MG63 (cell line): Measurements from ENCODE around the gene RGR. TPM values are rescaled to one million over a fixed set of nuclear protein-coding genes. Genes with fewer than 3 reads are reported as not detected.
"Not testable (repeated sequence)": the region's sequence is repeated elsewhere in the genome, so short reads cannot be mapped to it uniquely, and the experiment has no call there.

ENCODE experiments used
- DNase-seq: peaks from one replicate; pipeline ENCODE4 v3.0.0-alpha.2; 2020
- H3K27me3 ChIP-seq: fragments of 250-450 bp; sonication (Bioruptor Pico); 2 replicates; pipeline ENCODE4 v1.5.1; 2020; ENCODE audit warnings: mild to moderate bottlenecking, moderate library complexity
- H3K36me3 ChIP-seq: fragments of 250-450 bp; sonication (Bioruptor Pico); 2 replicates; pipeline ENCODE4 v1.5.1; 2020; ENCODE audit warnings: mild to moderate bottlenecking, moderate library complexity
- H3K4me3 ChIP-seq: fragments of 250-450 bp; sonication (Bioruptor Pico); 2 replicates; pipeline ENCODE4 v1.5.1; 2020; ENCODE audit warnings: mild to moderate bottlenecking, moderate library complexity
- H3K9me3 ChIP-seq: fragments of 250-450 bp; sonication (Bioruptor Pico); 2 replicates; pipeline ENCODE4 v1.5.1; 2020; ENCODE audit warnings: mild to moderate bottlenecking, moderate library complexity
- total RNA-seq: library from RNA; depleted of rRNA; stranded (reverse); fragments of >200 nt; shearing (Covaris generic); gene quantifications from 2 replicates; pipeline ENCODE4 v1.2.3, GENCODE V29; 2014; ENCODE audit warnings: low replicate concordance

RGR gene
- total RNA-seq, 1 experiment from 2014 or later, result not detected

DNA sequence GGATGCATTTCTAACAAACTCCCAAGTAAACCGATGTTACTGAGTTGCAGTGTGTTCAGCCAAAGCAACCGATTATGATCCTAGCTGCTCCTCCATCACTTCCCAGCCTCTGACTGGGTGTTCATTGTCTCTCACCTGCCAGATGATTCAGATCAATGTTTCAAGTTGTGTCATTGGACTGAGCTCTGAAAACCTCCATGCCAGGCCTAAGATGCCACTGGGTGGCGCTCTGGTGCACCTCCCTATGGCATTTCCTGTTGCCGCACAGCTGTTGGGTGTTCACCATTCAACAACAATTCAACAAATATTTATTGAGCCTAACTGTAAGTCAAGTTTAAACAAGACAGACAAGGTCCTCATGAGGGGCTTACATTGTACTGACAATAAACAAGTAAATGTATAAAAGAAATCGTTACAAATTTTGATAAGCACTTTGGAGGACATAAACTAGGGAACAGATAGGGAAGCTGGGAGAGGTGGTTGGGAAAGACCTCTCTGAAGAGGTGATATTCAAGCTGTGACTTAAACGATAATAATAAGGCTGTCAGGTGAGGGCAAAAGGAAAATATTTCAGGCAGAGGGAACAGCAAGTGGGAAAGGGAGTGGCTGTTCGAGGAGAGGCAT is 22.8 kb downstream of the RGR start:
- peak; percentile 47 for DNase-seq
- no peaks in the 10 kb centered on the region for H3K27me3 ChIP-seq
- H3K4me3 ChIP-seq, result no peak overlapping the region
- no peaks in the 10 kb centered on the region for H3K9me3 ChIP-seq
- H3K36me3 ChIP-seq, result no peaks in the 10 kb centered on the region

- no peaks in the 10 kb centered on the region for H3K9me3 ChIP-seq
- H3K36me3 ChIP-seq, result no peaks in the 10 kb centered on the region
- no peaks in the 10 kb centered on the region for H3K27me3 ChIP-seq
- no peak for DNase-seq
- H3K4me3 ChIP-seq, result no peak overlapping the region
These were observed 24.3 kb downstream of the RGR start for GRCh38 chr10:84269162-84269561.

DNA sequence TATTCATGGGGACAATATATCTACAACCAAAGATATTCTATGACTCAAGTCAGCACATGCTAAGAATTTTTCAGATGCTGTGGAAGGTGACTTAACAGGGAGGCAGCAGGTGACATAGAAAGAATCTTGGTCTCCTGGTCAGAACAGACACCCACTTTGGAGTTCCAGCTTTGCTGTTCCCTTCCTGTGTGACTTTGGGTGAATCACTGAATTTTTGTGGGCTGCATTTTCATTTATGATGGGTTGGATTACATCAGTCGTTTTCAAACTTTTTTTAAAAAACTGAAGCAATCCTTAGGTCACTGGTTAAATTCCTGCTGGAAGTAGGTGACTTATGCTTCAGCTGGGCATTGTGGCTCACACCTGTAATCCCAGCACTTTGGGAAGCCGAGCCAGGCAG is 24.9 kb downstream of the RGR start:
- no peak for DNase-seq
- Histone ChIP-seq H3K27me3 (no peaks in the 10 kb centered on the region), H3K36me3 (no peaks in the 10 kb centered on the region), H3K4me3 (no peak overlapping the region), H3K9me3 (no peaks in the 10 kb centered on the region)

GRCh38 chr10:84270708-84271107 is 25.9 kb downstream of the RGR start:
- Histone ChIP-seq H3K9me3 (no peaks in the 10 kb centered on the region), H3K4me3 (no peak overlapping the region), H3K36me3 (no peaks in the 10 kb centered on the region), H3K27me3 (no peaks in the 10 kb centered on the region)
- no peak for DNase-seq

DNA sequence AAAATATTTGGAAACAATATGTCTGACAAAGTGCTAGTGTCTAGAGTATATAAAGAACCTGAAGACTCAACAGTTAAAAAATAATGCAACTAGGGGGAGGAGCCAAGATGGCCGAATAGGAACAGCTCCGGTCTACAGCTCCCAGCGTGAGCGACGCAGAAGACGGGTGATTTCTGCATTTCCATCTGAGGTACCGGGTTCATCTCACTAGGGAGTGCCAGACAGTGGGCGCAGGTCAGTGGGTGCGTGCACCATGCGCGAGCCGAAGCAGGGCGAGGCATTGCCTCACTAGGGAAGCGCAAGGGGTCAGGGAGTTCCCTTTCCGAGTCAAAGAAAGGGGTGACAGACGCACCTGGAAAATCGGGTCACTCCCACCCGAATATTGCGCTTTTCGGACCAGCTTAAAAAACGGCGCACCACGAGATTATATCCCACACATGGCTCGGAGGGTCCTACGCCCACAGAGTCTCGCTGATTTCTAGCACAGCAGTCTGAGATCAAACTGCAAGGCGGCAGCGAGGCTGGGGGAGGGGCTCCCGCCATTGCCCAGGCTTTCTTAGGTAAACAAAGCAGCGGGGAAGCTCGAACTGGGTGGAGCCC is 35.1 kb downstream of the RGR start:
- DNase-seq, H3K4me3 ChIP-seq, H3K36me3 ChIP-seq: not testable (repeated sequence)

GRCh38 chr10:84286695-84287094 is 41.8 kb downstream of the RGR start:
- H3K4me3 ChIP-seq, result no peak overlapping the region
- DNase-seq, result no peak
- H3K9me3 ChIP-seq, result no peaks in the 10 kb centered on the region
- no peaks in the 10 kb centered on the region; the same call in 1 of the 2 replicates for H3K27me3 ChIP-seq
- no peaks in the 10 kb centered on the region for H3K36me3 ChIP-seq

More for the DNA sequence above, 35.1 kb downstream of the RGR start:
- not testable (repeated sequence) for H3K27me3 ChIP-seq, H3K9me3 ChIP-seq

- Histone ChIP-seq H3K9me3 (no peaks in the 10 kb centered on the region), H3K4me3 (no peak overlapping the region), H3K36me3 (no peaks in the 10 kb centered on the region), H3K27me3 (no peaks in the 10 kb centered on the region; the same call in 1 of the 2 replicates)
- no peak for DNase-seq
These were observed 43.3 kb downstream of the RGR start for GRCh38 chr10:84288151-84288550.

DNA sequence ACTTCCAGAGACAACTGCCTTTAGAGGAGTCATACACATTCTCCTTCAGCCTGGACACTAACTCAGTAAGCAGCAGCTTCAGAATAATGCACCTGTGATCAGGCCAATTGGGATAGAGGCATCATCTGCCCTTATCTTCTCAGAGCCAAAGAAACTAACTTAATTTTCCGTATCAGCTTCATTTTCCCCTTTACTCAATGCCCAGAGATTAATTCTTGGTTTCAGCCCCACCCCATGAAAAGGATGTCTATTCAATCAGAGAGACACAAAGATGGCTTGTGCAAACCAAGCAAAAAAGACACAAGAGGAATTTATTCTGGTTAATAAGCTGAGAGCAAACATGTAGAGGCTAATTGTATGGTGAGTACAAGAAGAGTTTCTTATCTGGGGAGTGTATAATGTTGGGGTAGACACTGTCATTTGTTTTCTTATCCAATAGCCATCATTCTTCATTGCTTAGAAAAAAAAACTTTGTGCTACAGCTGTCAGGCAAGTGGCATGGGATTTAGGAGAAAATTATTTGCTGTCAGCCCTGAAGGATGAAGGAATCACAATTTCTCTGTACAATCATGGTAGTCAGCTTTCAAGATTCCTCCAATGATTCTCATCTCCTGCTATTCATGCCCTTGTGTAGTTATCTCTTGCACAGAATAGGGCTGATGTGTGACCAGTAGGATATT is 44.8 kb downstream of the RGR start:
- no peak overlapping the region for H3K4me3 ChIP-seq
- no peaks in the 10 kb centered on the region for H3K9me3 ChIP-seq
- H3K27me3 ChIP-seq, result no peaks in the 10 kb centered on the region; the same call in 1 of the 2 replicates
- no peaks in the 10 kb centered on the region for H3K36me3 ChIP-seq
- DNase-seq, result no peak

DNA sequence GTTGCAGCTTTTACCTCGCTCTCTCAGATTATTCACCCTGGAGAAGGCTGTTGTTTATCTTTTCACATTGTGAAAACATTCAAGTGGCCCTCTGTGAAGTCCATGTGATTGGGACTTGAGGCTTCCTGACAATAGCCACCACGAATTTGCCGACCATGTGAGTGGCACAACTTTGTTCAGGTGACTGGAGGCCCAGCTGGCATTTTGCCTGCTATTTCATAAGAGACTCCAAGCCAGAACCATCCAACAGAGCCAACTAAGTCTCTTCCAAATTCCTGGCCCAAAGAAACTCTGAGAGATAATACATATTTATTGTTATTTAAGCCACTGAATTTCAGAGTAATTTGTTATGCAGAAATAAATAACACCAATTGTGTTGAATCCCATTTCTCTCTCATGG is 45.4 kb downstream of the RGR start:
- Histone ChIP-seq H3K4me3 (no peak overlapping the region), H3K27me3 (no peaks in the 10 kb centered on the region; the same call in 1 of the 2 replicates), H3K9me3 (no peaks in the 10 kb centered on the region), H3K36me3 (no peaks in the 10 kb centered on the region)
- DNase-seq, result no peak

GRCh38 chr10:84291384-84291783 is 46.5 kb downstream of the RGR start:
- Histone ChIP-seq H3K4me3 (no peak overlapping the region), H3K36me3 (no peaks in the 10 kb centered on the region), H3K27me3 (no peaks in the 10 kb centered on the region; the same call in 1 of the 2 replicates), H3K9me3 (no peaks in the 10 kb centered on the region)
- peak; percentile 16 for DNase-seq

- Histone ChIP-seq H3K27me3 (no peaks in the 10 kb centered on the region; the same call in 1 of the 2 replicates), H3K4me3 (no peak overlapping the region), H3K36me3 (no peaks in the 10 kb centered on the region), H3K9me3 (no peaks in the 10 kb centered on the region)
- no peak for DNase-seq
These were observed 47.6 kb downstream of the RGR start for GRCh38 chr10:84292502-84292901.

DNA sequence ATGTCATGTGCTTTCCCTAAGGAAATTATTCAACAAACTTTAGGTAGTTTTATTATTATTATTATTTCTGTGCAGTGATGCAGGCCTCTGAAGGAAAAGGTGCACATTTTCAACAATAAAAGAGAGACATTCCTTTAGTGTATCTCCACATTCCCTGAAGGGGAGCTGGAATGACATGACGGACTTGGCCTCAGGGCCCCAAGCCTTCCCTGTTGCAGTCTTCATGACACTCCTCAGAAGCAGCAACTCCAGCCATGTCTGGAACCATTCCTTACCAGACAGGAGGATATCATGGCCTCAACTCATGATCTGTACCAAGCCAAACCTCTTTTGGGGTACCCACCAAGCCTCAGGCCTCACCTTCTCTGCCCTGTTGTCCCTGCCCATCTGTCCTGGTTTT is 48.3 kb downstream of the RGR start:
- no peak for DNase-seq
- Histone ChIP-seq H3K27me3 (no peaks in the 10 kb centered on the region; the same call in 1 of the 2 replicates), H3K36me3 (no peaks in the 10 kb centered on the region), H3K4me3 (no peak overlapping the region), H3K9me3 (no peaks in the 10 kb centered on the region)

DNA sequence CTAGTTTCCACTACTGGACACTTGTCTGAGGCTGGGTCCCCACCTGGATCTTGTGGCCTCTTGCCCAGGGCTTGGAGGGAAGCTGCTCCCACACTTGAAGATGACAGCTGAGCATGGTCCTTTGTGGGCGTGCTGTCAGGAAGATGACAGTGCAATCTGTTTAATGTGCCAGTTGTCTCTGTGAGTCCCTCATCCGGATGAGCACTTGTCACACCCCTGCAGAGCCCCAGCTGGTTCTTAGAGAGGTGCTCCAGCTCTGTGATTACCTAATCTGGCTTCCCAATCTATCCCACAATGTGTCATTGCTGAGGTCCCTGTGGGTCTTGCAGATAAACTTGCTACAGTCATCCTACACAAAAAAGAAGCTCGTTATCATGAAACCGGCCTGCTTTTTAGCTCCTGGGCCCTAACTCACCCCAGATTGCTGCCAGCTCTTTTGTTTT is 48.7 kb downstream of the RGR start:
- no peaks in the 10 kb centered on the region for H3K9me3 ChIP-seq
- no peak for DNase-seq
- no peaks in the 10 kb centered on the region for H3K36me3 ChIP-seq
- H3K4me3 ChIP-seq, result no peak overlapping the region
- H3K27me3 ChIP-seq, result no peaks in the 10 kb centered on the region; the same call in 1 of the 2 replicates

DNA sequence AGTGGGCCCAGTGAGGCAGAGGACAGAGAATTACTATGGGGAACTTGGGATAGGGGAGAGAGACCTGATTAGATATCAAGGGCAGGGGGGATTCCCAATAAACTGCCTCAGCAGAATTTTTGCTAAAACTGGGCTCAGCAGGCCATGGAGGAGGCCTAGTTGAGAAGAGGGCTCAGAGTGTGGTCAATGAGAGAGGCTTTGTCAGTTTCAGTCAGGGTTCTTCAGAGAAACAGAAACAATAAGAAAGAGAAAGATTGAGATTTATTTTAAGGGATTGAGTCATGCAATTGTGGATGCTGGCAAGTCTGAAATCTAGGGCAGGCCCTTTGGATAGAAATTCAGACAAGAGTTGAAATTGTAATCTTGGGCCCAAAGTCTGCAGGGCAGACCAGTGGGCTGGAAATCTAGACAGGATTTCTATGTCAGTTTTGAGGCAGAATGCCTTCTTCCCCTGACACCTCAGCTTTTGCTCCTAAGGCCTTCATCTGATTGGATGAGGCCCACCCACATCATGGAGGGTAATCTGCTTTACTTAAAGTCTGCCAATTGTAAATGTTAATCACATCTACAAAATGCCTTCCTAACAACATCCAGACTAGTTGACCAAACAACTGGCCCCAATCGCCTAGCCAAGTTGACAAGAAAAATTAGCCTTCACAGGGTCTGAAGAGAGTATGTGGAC is 50.1 kb downstream of the RGR start:
- Histone ChIP-seq H3K9me3 (no peaks in the 10 kb centered on the region), H3K27me3 (no peaks in the 10 kb centered on the region), H3K36me3 (no peaks in the 10 kb centered on the region), H3K4me3 (no peak overlapping the region)
- DNase-seq, result no peak

GRCh38 chr10:84296091-84296981 is 51.5 kb downstream of the RGR start:
- peak; percentile 91 for DNase-seq
- no peak overlapping the region for H3K4me3 ChIP-seq
- no peaks in the 10 kb centered on the region for H3K36me3 ChIP-seq
- H3K27me3 ChIP-seq, result no peaks in the 10 kb centered on the region
- no peaks in the 10 kb centered on the region for H3K9me3 ChIP-seq

- no peak for DNase-seq
- Histone ChIP-seq H3K27me3 (no peaks in the 10 kb centered on the region), H3K36me3 (no peaks in the 10 kb centered on the region), H3K4me3 (no peak overlapping the region), H3K9me3 (no peaks in the 10 kb centered on the region)
These were observed 53.2 kb downstream of the RGR start for GRCh38 chr10:84298057-84298456.
